RWPE2 (cell line): ENCODE results near the gene IMP4.

Experiments
- ATAC-seq: fragments of 200-7000 bp; cut with Tn5 transposase; 3 replicates; pipeline ENCODE4 v1.9.1; 2021; ENCODE audit warnings: low read depth
- DNase-seq: peaks from one replicate; pipeline ENCODE4 v3.0.0-alpha.2; 2020; ENCODE audit warnings: low spot score
- H3K27ac ChIP-seq: fragments of 450-650 bp; 2 replicates; pipeline ENCODE4 v1.5.1; 2017; ENCODE audit warnings: mild to moderate bottlenecking; ENCODE audit not compliant: poor library complexity, severe bottlenecking
- H3K27me3 ChIP-seq: fragments of 250-450 bp; sonication (Bioruptor Pico); 2 replicates; pipeline ENCODE4 v1.5.1; 2021; ENCODE audit warnings: mild to moderate bottlenecking, moderate library complexity; ENCODE audit not compliant: insufficient read depth, poor library complexity, severe bottlenecking
- H3K36me3 ChIP-seq: fragments of 250-450 bp; sonication (Bioruptor Pico); 2 replicates; pipeline ENCODE4 v1.5.1; 2020; ENCODE audit warnings: low read depth, mild to moderate bottlenecking, moderate library complexity
- H3K4me1 ChIP-seq: fragments of 250-450 bp; sonication (Bioruptor Pico); 2 replicates; pipeline ENCODE4 v1.5.1; 2021; ENCODE audit warnings: mild to moderate bottlenecking, moderate library complexity; ENCODE audit not compliant: insufficient read depth, poor library complexity, severe bottlenecking
- H3K4me3 ChIP-seq: fragments of 250-450 bp; sonication (Bioruptor Pico); 2 replicates; pipeline ENCODE4 v1.5.1; 2021; ENCODE audit warnings: mild to moderate bottlenecking, moderate library complexity; ENCODE audit not compliant: severe bottlenecking
- H3K9me3 ChIP-seq: fragments of 250-450 bp; sonication (Bioruptor Pico); 2 replicates; pipeline ENCODE4 v1.5.1; 2021; ENCODE audit warnings: mild to moderate bottlenecking, moderate library complexity; ENCODE audit not compliant: severe bottlenecking
- CTCF ChIP-seq: fragments of 450-650 bp; IDR thresholded peaks from one replicate; pipeline ENCODE4 v1.5.1; 2017; ENCODE audit warnings: mild to moderate bottlenecking, moderate library complexity; ENCODE audit not compliant: poor library complexity, severe bottlenecking

Gene IMP4

GRCh38 chr2:130372833-130373807 lies 30.4 kb downstream of the IMP4 start:
- peak; percentile 51 for TF ChIP-seq CTCF
- H3K4me3 ChIP-seq, result peak overlapping the region; percentile 66
- peaks cover 17% of the 10 kb centered on the region; the same call in 1 of the 2 replicates for H3K36me3 ChIP-seq
- no peak for DNase-seq
- peak overlapping the region; percentile 45 for H3K27ac ChIP-seq
- H3K9me3 ChIP-seq, result no peaks in the 10 kb centered on the region
- no peaks in the 10 kb centered on the region for H3K4me1 ChIP-seq
- H3K27me3 ChIP-seq, result no peaks in the 10 kb centered on the region
- peak; percentile 22 for ATAC-seq

GRCh38 chr2:130373808-130374365 lies 31.2 kb downstream of the IMP4 start:
- peak overlapping the region; percentile 66 for H3K4me3 ChIP-seq
- no peak for DNase-seq
- no peaks in the 10 kb centered on the region for H3K4me1 ChIP-seq
- TF ChIP-seq CTCF, result no peak
- no peaks in the 10 kb centered on the region for H3K9me3 ChIP-seq
- H3K27me3 ChIP-seq, result no peaks in the 10 kb centered on the region
- no peak overlapping the region for H3K27ac ChIP-seq
- H3K36me3 ChIP-seq, result peaks cover 17% of the 10 kb centered on the region; the same call in 1 of the 2 replicates
- ATAC-seq, result no peak

GRCh38 chr2:130374587-130375290 lies 32.0 kb downstream of the IMP4 start:
- ATAC-seq, result no peak
- Histone ChIP-seq H3K27ac (no peak overlapping the region), H3K9me3 (no peaks in the 10 kb centered on the region), H3K4me1 (no peaks in the 10 kb centered on the region), H3K4me3 (no peak overlapping the region), H3K36me3 (peaks cover 17% of the 10 kb centered on the region; the same call in 1 of the 2 replicates), H3K27me3 (no peaks in the 10 kb centered on the region)
- TF ChIP-seq CTCF, result no peak
- no peak for DNase-seq

GRCh38 chr2:130375291-130376266 lies 32.9 kb downstream of the IMP4 start:
- Histone ChIP-seq H3K27me3 (no peaks in the 10 kb centered on the region), H3K4me3 (no peak overlapping the region), H3K4me1 (no peaks in the 10 kb centered on the region), H3K27ac (no peak overlapping the region), H3K9me3 (no peaks in the 10 kb centered on the region), H3K36me3 (peaks cover 17% of the 10 kb centered on the region; the same call in 1 of the 2 replicates)
- ATAC-seq (no peak), DNase-seq (no peak)
- no peak for TF ChIP-seq CTCF
